Measurements from ENCODE around the gene CDH23.

The CDH23 gene

GRCh38 chr10:71426058-71426605, 29.4 kb downstream of the CDH23 start:
- ATAC-seq: no peak

GRCh38 chr10:71427246-71427645, 30.5 kb downstream of the CDH23 start:
- ATAC-seq: no peak
- TF ChIP-seq POU6F1 (CRISPR knock-in tag; IDR thresholded peaks at IDR 0.05; ENCODE audit: borderline replicate concordance, low read depth): no peak
- TF ChIP-seq SNAI2 (CRISPR knock-in tag; IDR thresholded peaks at IDR 0.05): no peak
- TF ChIP-seq TSHZ2 (CRISPR knock-in tag; IDR thresholded peaks at IDR 0.05): no peak
- no peak for TF ChIP-seq TOX (CRISPR knock-in tag; IDR thresholded peaks at IDR 0.05; ENCODE audit: borderline replicate concordance)
- no peak for TF ChIP-seq ZC3H10 (CRISPR knock-in tag; IDR thresholded peaks at IDR 0.05)
- TF ChIP-seq ARNTL (CRISPR knock-in tag; IDR thresholded peaks at IDR 0.05; ENCODE audit: borderline replicate concordance, low read depth): no peak
- no peak for TF ChIP-seq ZFP30 (CRISPR knock-in tag; IDR thresholded peaks at IDR 0.05)
- no peak for TF ChIP-seq RARB (CRISPR knock-in tag; IDR thresholded peaks at IDR 0.05)
- TF ChIP-seq ZNF8 (CRISPR knock-in tag; IDR thresholded peaks at IDR 0.05): no peak
- no peak for TF ChIP-seq BACH2 (CRISPR knock-in tag; IDR thresholded peaks at IDR 0.05; ENCODE audit: borderline replicate concordance)
- no peak for TF ChIP-seq GLIS3 (CRISPR knock-in tag; IDR thresholded peaks at IDR 0.05)
- TF ChIP-seq PPARA (CRISPR knock-in tag; IDR thresholded peaks at IDR 0.05; ENCODE audit: borderline replicate concordance): no peak
- no peak for TF ChIP-seq ZNF565 (CRISPR knock-in tag; conservative IDR thresholded peaks at IDR 0.05; ENCODE audit: low read depth)
- no peak for TF ChIP-seq ISL1 (CRISPR knock-in tag; IDR thresholded peaks at IDR 0.05)

More at GRCh38 chr10:71426058-71426605, 29.4 kb downstream of the CDH23 start:
- TF ChIP-seq ARNTL (CRISPR knock-in tag; IDR thresholded peaks at IDR 0.05; ENCODE audit: borderline replicate concordance, low read depth) (no peak), ZNF8 (CRISPR knock-in tag; IDR thresholded peaks at IDR 0.05) (no peak), TOX (CRISPR knock-in tag; IDR thresholded peaks at IDR 0.05; ENCODE audit: borderline replicate concordance) (no peak), RARB (CRISPR knock-in tag; IDR thresholded peaks at IDR 0.05) (no peak), ISL1 (CRISPR knock-in tag; IDR thresholded peaks at IDR 0.05) (no peak), ZFP30 (CRISPR knock-in tag; IDR thresholded peaks at IDR 0.05) (no peak), GLIS3 (CRISPR knock-in tag; IDR thresholded peaks at IDR 0.05) (no peak), TSHZ2 (CRISPR knock-in tag; IDR thresholded peaks at IDR 0.05) (no peak), BACH2 (CRISPR knock-in tag; IDR thresholded peaks at IDR 0.05; ENCODE audit: borderline replicate concordance) (no peak), CSDC2 (CRISPR knock-in tag; IDR thresholded peaks at IDR 0.05) (no peak), ESRRG (CRISPR knock-in tag; IDR thresholded peaks at IDR 0.05) (no peak), CREB5 (CRISPR knock-in tag; IDR thresholded peaks at IDR 0.05; ENCODE audit: low read depth) (no peak), TCF4 (CRISPR knock-in tag; IDR thresholded peaks at IDR 0.05; ENCODE audit: borderline replicate concordance) (no peak), PATZ1 (CRISPR knock-in tag; IDR thresholded peaks at IDR 0.05; ENCODE audit: borderline replicate concordance) (no peak)
